GM12874 (cell line): ENCODE measurements around the gene TYW5.

Experiments used
- TF ChIP-seq, protein P1 (sequence below): IDR thresholded peaks from 2 replicates; pipeline ENCODE4 v1.5.1; 2011; ENCODE audit warnings: low read depth, mild to moderate bottlenecking, control low read depth, low read length, moderate library complexity; ENCODE audit not compliant: insufficient read depth

The TYW5 gene, protein sequence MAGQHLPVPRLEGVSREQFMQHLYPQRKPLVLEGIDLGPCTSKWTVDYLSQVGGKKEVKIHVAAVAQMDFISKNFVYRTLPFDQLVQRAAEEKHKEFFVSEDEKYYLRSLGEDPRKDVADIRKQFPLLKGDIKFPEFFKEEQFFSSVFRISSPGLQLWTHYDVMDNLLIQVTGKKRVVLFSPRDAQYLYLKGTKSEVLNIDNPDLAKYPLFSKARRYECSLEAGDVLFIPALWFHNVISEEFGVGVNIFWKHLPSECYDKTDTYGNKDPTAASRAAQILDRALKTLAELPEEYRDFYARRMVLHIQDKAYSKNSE

GRCh38 chr2:199955339-199956061 is at the start of gene TYW5, which contains the start of gene MAIP1:
TSS of gene TYW5 (minus strand) at chr2:199955491. CDS start at chr2:199955470, 21 bp downstream.
TSS of gene MAIP1 (plus strand) at chr2:199955582. CDS start at chr2:199955799, 217 bp downstream.
- TF ChIP-seq, protein P1, sequence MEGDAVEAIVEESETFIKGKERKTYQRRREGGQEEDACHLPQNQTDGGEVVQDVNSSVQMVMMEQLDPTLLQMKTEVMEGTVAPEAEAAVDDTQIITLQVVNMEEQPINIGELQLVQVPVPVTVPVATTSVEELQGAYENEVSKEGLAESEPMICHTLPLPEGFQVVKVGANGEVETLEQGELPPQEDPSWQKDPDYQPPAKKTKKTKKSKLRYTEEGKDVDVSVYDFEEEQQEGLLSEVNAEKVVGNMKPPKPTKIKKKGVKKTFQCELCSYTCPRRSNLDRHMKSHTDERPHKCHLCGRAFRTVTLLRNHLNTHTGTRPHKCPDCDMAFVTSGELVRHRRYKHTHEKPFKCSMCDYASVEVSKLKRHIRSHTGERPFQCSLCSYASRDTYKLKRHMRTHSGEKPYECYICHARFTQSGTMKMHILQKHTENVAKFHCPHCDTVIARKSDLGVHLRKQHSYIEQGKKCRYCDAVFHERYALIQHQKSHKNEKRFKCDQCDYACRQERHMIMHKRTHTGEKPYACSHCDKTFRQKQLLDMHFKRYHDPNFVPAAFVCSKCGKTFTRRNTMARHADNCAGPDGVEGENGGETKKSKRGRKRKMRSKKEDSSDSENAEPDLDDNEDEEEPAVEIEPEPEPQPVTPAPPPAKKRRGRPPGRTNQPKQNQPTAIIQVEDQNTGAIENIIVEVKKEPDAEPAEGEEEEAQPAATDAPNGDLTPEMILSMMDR: no peak

GRCh38 chr2:200003444-200003843 is 48.2 kb upstream of the TYW5 start:
- TF ChIP-seq, protein P1: no peak

DNA sequence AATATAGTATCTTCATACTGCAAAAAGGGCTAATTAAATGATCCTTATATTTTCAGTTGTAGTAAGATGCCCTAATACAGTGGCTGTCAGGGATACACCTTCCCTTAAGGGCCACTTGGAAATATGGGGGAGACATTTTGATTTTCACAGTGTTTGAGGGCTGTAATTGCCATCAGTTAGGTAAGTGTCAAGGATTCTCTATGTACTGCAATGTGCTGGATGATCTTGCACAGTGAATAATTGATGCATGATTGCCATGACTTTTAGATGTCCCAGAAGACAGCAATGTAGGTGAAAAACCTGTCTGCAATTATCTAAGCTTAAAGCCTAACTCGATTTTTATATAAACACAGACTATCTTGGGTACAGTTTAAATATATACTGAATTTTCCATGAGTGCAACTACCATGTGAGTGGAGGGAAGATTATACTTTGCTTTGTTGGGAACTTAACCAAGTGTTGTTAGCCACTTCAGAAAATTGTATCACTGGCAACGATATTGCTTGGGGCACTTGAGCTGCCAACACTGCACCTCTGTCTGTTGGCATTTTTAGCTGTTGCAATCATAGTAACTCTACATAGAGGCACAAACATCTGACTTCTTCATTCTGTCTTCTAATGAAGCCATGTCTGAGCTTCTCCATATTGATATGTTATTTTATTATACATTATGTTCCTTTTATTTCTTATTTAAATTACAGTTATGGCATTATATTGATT is 45.3 kb upstream of the TYW5 start:
- TF ChIP-seq, protein P1: no peak

- TF ChIP-seq, protein P1: no peak
These were observed 43.9 kb upstream of the TYW5 start for GRCh38 chr2:199999166-199999565.

DNA sequence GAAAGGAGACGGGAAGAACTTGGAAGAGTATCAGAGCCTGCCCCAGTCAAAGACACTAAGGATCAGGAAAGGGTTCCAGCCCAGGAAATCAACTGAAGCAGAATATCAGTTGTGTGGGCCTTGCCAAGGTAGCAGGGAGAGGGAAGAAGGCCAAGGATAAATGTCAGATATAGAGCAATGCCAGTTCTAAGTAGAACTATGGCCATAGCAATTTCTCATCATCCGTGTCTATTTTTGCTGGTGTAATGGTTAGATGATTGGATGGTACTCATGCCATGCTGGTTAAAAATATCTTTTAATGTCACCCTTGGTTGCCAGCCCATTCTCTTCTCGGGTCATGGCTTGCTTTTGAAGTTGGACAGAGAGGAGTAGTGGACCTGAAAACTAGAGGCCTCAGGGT is 42.0 kb upstream of the TYW5 start:
- TF ChIP-seq, protein P1: no peak

DNA sequence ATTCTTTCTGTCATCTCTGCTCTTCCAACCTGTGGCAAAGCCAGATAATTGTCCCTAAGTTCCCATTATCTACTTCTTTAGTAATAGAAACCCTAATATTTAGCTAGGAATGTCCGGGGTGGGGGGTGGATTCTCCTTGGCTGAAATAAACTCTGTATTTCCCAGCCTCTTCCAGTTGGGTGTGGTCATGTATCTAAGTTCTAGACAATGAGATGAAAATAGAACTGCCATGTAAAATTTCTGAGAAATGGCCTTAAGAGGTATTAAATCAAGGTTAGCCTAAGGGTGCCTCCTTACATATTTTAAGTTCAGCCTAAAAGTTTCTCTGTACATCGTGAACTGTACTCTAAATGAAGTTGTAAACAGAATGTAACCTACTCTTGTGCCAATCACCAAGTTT is 39.6 kb upstream of the TYW5 start:
- TF ChIP-seq, protein P1: no peak

- TF ChIP-seq, protein P1: no peak
These were observed 39.1 kb upstream of the TYW5 start for GRCh38 chr2:199994371-199994770.
